ENCODE measurements around the gene HS3ST5.
"Not testable (repeated sequence)": the region's sequence is repeated elsewhere in the genome, so short reads cannot be mapped to it uniquely, and the experiment has no call there.

HS3ST5 gene

DNA sequence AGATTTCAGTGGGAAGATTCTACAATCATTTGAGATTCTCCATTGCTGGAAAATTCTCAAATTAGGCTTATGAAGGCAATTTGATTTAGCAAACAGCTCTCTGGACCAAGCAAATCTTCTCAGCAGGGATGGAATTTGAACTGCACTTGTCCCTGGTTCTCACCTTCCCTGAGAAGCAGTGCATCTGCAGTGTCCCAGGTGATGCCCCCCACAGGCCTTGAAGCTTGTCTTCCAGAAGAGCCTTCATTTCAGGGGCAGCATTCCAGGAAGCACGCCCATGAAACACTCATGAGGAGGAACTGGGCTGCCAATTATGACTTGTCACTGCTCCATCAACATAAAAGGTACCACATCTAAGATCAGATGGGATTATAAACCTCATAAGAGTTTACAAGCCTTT lies 289.0 kb downstream of the HS3ST5 start:
- no peak for TF ChIP-seq CTCF (IDR thresholded peaks at IDR 0.05; ENCODE audit: low read depth, low read length)

GRCh38 chr6:114052141-114052540 lies 290.7 kb downstream of the HS3ST5 start:
- DNase-seq (ENCODE audit: extremely low read depth, low read depth): no peak

More for the DNA sequence above, 289.0 kb downstream of the HS3ST5 start:
- DNase-seq (ENCODE audit: extremely low read depth, low read depth): no peak

DNA sequence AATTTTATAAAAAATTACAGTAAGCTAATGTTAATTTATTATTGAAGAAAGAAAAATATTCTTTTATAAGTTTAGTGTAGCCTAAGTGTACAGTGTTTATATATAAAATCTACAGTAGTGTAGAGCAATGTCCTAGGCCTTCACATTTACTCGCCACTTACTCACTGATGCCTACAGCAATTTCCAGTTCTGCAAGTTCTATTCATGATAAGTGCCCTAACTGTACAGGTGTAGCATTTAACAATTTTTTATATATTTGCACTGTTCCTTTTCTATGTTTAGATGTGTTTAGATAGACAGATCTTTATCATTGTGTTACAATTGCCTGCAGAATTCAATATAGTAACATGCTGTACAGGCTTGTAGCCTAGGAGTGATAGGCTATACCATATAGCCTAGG lies 291.8 kb downstream of the HS3ST5 start:
- no peak for TF ChIP-seq CTCF (IDR thresholded peaks at IDR 0.05; ENCODE audit: low read depth, low read length)
- DNase-seq (ENCODE audit: extremely low read depth, low read depth): no peak

More at GRCh38 chr6:114052141-114052540, 290.7 kb downstream of the HS3ST5 start:
- TF ChIP-seq CTCF (IDR thresholded peaks at IDR 0.05; ENCODE audit: low read depth, low read length): no peak

GRCh38 chr6:114049367-114049966 lies 293.4 kb downstream of the HS3ST5 start:
- TF ChIP-seq CTCF (IDR thresholded peaks at IDR 0.05; ENCODE audit: low read depth, low read length): no peak
- DNase-seq (ENCODE audit: extremely low read depth, low read depth): no peak

DNA sequence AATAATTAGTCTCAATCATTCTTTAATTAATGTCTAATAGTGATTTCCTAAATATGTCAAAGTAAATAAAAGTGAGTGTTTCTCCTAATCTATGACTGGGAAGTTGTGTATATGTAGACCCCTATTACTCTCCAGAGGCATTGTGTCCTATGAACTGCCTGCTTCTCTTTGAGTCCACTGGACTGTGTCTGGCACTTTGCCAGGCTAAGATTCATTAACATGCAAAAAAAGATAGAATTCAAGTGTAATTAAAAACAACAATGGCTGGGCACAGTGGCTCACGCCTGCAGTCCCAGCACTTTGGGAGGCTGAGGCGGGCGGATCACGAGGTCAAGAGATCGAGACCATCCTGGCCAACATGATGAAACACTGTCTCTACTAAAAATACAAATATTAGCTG lies 298.3 kb downstream of the HS3ST5 start:
- DNase-seq (ENCODE audit: extremely low read depth, low read depth): not testable (repeated sequence)

DNA sequence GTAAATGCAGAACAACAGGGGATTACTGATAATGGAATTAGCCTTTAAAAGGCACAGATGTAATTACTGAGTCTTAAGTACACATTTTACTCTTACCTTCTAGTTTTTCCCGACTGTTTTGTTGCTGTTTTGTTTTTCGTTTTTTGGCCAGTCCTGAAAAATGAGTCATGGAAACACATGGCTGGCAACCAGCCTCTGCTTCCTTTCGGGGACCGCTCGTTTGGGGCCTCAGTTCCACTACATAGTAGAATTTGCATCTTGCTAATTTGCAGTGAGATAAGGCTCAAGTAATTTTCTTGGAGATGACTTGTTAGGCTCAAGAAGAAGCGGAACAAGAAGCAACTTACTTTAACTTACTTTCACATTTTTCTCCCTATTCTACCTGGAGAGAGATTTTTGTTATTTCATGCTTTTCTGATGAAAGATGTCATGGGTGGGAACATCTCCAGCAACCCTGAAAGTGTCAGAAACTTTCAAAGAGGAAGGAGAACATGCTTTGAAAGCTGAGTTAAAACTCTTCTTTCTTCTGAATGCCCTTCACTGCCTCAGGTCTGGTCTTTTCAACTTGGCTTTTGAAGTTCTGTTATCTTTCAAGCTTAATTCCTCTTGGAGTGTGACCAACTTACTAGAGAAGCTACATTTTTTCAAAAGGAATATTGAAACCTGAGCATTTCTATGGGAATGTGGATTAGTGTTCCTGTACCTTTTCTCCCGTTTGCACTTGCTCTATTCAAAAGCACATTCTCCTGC lies 300.4 kb downstream of the HS3ST5 start:
- DNase-seq (ENCODE audit: extremely low read depth, low read depth): no peak
- no peak for TF ChIP-seq CTCF (IDR thresholded peaks at IDR 0.05; ENCODE audit: low read depth, low read length)

DNA sequence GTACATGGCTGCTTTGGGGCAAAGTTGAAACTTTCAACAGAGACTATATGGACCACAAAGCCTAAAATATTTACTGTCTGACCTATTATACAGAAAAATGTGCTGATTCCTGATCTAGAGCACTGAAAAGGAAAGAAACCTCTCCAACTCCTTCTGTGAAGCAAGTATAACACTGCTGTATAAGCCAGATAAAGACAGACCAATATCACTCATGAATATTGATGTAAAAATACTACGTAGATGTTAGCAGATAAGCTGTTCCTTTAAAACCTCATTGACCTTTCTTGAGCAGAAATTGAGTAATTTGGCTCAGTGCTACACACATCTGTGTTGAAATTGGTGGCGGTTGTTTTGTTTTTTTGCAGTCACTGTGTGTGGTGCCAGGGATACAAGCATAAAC lies 302.0 kb downstream of the HS3ST5 start:
- no peak for DNase-seq (ENCODE audit: extremely low read depth, low read depth)
- TF ChIP-seq CTCF (IDR thresholded peaks at IDR 0.05; ENCODE audit: low read depth, low read length): no peak

All from AG09319 (cell line).